Glomerular visceral epithelial cell (primary cell): Measurements from ENCODE around the gene THADA.
"Not testable (repeated sequence)": the region's sequence is repeated elsewhere in the genome, so short reads cannot be mapped to it uniquely, and the experiment has no call there.

Experiments used
- DNase-seq: peaks from one replicate; pipeline ENCODE4 v3.0.0-alpha.2; 2016; ENCODE audit errors: extremely low spot score

Gene THADA

GRCh38 chr2:43189861-43190260 is 406.0 kb downstream of the THADA start:
- DNase-seq: not testable (repeated sequence)

- DNase-seq: no peak
These were observed 407.1 kb downstream of the THADA start for GRCh38 chr2:43188561-43189386.

- DNase-seq: no peak
These were observed 409.0 kb downstream of the THADA start for GRCh38 chr2:43186679-43187374.

- DNase-seq: no peak
These were observed 409.5 kb downstream of the THADA start for GRCh38 chr2:43186321-43186678.

- peak; percentile 13 for DNase-seq
These were observed 410.7 kb downstream of the THADA start for GRCh38 chr2:43185146-43185545.

GRCh38 chr2:43184339-43184895 is 411.4 kb downstream of the THADA start:
- peak; percentile 38 for DNase-seq

- DNase-seq: no peak
These were observed 412.1 kb downstream of the THADA start for GRCh38 chr2:43183743-43184142.

- no peak for DNase-seq
These were observed 414.9 kb downstream of the THADA start for GRCh38 chr2:43180897-43181296.
